Fibroblast of skin of left quadriceps (primary cell): ENCODE data around the gene GLRX3.

ENCODE experiments used
- DNase-seq, 2 experiments: peaks; one replicate each; pipeline ENCODE4 v3.0.0-alpha.2; 2013; ENCODE audit warnings: low read depth in 2 of 2

The GLRX3 gene

GRCh38 chr10:130208807-130209206 is 72.6 kb downstream of the GLRX3 start:
- DNase-seq, result no peak

- DNase-seq, result no peak
These were observed 76.6 kb downstream of the GLRX3 start for GRCh38 chr10:130212746-130213145.

GRCh38 chr10:130213286-130214080 is 77.3 kb downstream of the GLRX3 start:
- DNase-seq, result no peak

- DNase-seq, result no peak
These were observed 78.2 kb downstream of the GLRX3 start for GRCh38 chr10:130214431-130214830.

- no peak for DNase-seq
These were observed 79.2 kb downstream of the GLRX3 start for GRCh38 chr10:130215151-130215930.

GRCh38 chr10:130215931-130216231 is 79.7 kb downstream of the GLRX3 start:
- DNase-seq, result no peak

- DNase-seq, result no peak
These were observed 82.0 kb downstream of the GLRX3 start for GRCh38 chr10:130218181-130218641.

GRCh38 chr10:130218936-130219335 is 82.7 kb downstream of the GLRX3 start:
- no peak for DNase-seq

GRCh38 chr10:130220251-130221185 is 84.3 kb downstream of the GLRX3 start:
- DNase-seq, result no peak

GRCh38 chr10:130221456-130222375 is 85.5 kb downstream of the GLRX3 start:
- no peak for DNase-seq

GRCh38 chr10:130222381-130222780 is 86.2 kb downstream of the GLRX3 start:
- DNase-seq, result no peak

- DNase-seq, result no peak
These were observed 88.0 kb downstream of the GLRX3 start for GRCh38 chr10:130224228-130224627.

GRCh38 chr10:130226012-130226411 is 89.8 kb downstream of the GLRX3 start:
- no peak for DNase-seq

- no peak for DNase-seq
These were observed 91.7 kb downstream of the GLRX3 start for GRCh38 chr10:130227883-130228282.
